Measurements from ENCODE around the gene TSPAN5.
A peak's percentile ranks its signal among the peaks of the same experiment; 100 is the strongest.

Gene TSPAN5

DNA sequence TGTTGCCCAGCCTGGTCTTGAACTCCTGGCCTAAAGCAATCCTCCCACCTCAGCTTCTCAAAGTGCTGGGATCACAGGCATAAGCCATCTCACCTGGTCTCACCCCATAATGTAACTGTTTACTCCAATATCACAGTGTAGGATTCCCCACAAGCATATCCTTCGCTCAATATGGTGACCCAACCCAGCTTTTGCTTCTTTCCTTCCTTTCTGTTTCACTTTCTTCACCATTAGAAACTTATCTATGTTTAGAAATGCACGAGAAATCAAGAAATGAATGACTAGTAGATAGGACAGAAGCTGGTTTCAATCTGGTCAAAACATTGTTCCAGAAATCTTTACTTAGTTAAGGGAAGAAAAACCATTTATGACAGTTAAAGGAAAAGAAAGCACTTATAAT lies 18.9 kb downstream of the TSPAN5 start:
- Histone ChIP-seq H3K9me2 (replicated peaks; ENCODE audit: low read depth, low read length) (no peaks in the 10 kb centered on the region), H3K4me2 (ENCODE audit: low read depth, low read length, poor library complexity, severe bottlenecking) (peak overlapping the region; percentile 5)

DNA sequence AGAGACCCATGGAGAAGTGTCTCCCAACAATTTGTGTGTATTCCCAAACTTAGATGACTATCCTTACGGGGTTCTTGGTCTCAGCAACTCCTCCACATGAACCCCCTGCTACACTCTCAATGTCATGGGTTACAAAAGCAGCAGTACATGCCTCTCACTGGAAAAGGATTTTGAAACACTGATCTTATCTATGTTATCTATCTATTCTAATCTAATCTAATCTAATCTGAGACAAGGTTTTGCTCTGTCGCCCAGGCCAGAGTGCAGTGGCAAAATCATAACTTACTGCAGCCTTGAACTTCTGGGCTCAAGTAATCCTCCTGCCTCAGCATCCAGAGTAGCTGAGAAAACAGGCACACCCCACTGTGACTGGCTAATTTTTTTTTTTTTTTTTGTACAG lies 19.3 kb downstream of the TSPAN5 start:
- Histone ChIP-seq H3K4me2 (ENCODE audit: low read depth, low read length, poor library complexity, severe bottlenecking) (peak overlapping the region; percentile 5), H3K4me1 (ENCODE audit: insufficient read depth, low read length, poor library complexity, severe bottlenecking) (peaks cover 27% of the 10 kb centered on the region), H3F3A (ENCODE audit: low read depth) (no peaks in the 10 kb centered on the region), H3K4me3 (ENCODE audit: low read length, poor library complexity, severe bottlenecking) (no peak overlapping the region), H3K79me2 (ENCODE audit: insufficient read depth, low read length) (peaks cover 45% of the 10 kb centered on the region), H3K36me3 (ENCODE audit: insufficient read depth, low read length) (no peaks in the 10 kb centered on the region), H3K9ac (ENCODE audit: low read depth, low read length, poor library complexity, severe bottlenecking) (no peak overlapping the region), H3K27me3 (ENCODE audit: insufficient read depth, low read length, poor library complexity, severe bottlenecking) (no peaks in the 10 kb centered on the region), H3K9me3 (ENCODE audit: insufficient read depth, low read depth, low read length) (no peaks in the 10 kb centered on the region), H3K9me2 (replicated peaks; ENCODE audit: low read depth, low read length) (no peaks in the 10 kb centered on the region), H2AFZ (ENCODE audit: low read length) (no peak overlapping the region), H4K20me1 (ENCODE audit: insufficient read depth, low read length, poor library complexity, severe bottlenecking) (no peaks in the 10 kb centered on the region)
- TF ChIP-seq EZH2phosphoT487 (IDR thresholded peaks at IDR 0.05; ENCODE audit: borderline replicate concordance) = no peak
- TF ChIP-seq, protein P1, sequence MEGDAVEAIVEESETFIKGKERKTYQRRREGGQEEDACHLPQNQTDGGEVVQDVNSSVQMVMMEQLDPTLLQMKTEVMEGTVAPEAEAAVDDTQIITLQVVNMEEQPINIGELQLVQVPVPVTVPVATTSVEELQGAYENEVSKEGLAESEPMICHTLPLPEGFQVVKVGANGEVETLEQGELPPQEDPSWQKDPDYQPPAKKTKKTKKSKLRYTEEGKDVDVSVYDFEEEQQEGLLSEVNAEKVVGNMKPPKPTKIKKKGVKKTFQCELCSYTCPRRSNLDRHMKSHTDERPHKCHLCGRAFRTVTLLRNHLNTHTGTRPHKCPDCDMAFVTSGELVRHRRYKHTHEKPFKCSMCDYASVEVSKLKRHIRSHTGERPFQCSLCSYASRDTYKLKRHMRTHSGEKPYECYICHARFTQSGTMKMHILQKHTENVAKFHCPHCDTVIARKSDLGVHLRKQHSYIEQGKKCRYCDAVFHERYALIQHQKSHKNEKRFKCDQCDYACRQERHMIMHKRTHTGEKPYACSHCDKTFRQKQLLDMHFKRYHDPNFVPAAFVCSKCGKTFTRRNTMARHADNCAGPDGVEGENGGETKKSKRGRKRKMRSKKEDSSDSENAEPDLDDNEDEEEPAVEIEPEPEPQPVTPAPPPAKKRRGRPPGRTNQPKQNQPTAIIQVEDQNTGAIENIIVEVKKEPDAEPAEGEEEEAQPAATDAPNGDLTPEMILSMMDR (conservative IDR thresholded peaks at IDR 0.05; ENCODE audit: low read length) = no peak

More for the DNA sequence above, 18.9 kb downstream of the TSPAN5 start:
- no peaks in the 10 kb centered on the region for H4K20me1 ChIP-seq (ENCODE audit: insufficient read depth, low read length, poor library complexity, severe bottlenecking)
- H3K9ac ChIP-seq (ENCODE audit: low read depth, low read length, poor library complexity, severe bottlenecking) = no peak overlapping the region
- H3K9me3 ChIP-seq (ENCODE audit: insufficient read depth, low read depth, low read length) = no peaks in the 10 kb centered on the region
- H3K79me2 ChIP-seq (ENCODE audit: insufficient read depth, low read length) = peaks cover 45% of the 10 kb centered on the region
- no peak overlapping the region for H2AFZ ChIP-seq (ENCODE audit: low read length)
- peak overlapping the region; percentile 2 for H3K4me3 ChIP-seq (ENCODE audit: low read length, poor library complexity, severe bottlenecking)
- TF ChIP-seq EZH2phosphoT487 (IDR thresholded peaks at IDR 0.05; ENCODE audit: borderline replicate concordance) = no peak
- TF ChIP-seq, protein P1 (conservative IDR thresholded peaks at IDR 0.05; ENCODE audit: low read length) = no peak
- H3K27me3 ChIP-seq (ENCODE audit: insufficient read depth, low read length, poor library complexity, severe bottlenecking) = no peaks in the 10 kb centered on the region
- peaks cover 29% of the 10 kb centered on the region for H3K4me1 ChIP-seq (ENCODE audit: insufficient read depth, low read length, poor library complexity, severe bottlenecking)
- H3K36me3 ChIP-seq (ENCODE audit: insufficient read depth, low read length) = no peaks in the 10 kb centered on the region
- no peaks in the 10 kb centered on the region for H3F3A ChIP-seq (ENCODE audit: low read depth)

DNA sequence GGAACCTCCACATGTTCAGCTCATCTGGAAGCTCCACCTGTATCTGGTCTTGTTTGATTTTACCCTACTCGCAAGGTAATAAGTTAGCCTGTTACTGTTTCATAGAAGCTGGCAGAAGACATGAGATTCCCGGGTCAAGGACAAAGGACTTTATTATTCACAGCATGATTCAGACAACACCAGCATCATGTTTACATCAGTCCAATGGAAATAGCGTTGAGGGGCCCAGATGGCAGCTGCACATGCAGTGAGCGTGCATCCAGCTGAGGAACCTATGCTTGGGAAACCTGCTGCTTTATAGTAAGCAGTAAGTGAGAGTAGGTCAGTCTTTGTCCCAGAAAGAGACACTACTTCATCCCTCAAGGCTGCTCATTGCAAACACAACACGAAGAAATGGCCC lies 19.8 kb downstream of the TSPAN5 start:
- Histone ChIP-seq H3K9me2 (replicated peaks; ENCODE audit: low read depth, low read length) (no peaks in the 10 kb centered on the region), H2AFZ (ENCODE audit: low read length) (no peak overlapping the region), H4K20me1 (ENCODE audit: insufficient read depth, low read length, poor library complexity, severe bottlenecking) (no peaks in the 10 kb centered on the region), H3K4me1 (ENCODE audit: insufficient read depth, low read length, poor library complexity, severe bottlenecking) (peaks cover 23% of the 10 kb centered on the region), H3K27me3 (ENCODE audit: insufficient read depth, low read length, poor library complexity, severe bottlenecking) (no peaks in the 10 kb centered on the region), H3K9me3 (ENCODE audit: insufficient read depth, low read depth, low read length) (no peaks in the 10 kb centered on the region), H3K79me2 (ENCODE audit: insufficient read depth, low read length) (peaks cover 44% of the 10 kb centered on the region), H3K9ac (ENCODE audit: low read depth, low read length, poor library complexity, severe bottlenecking) (no peak overlapping the region), H3K4me2 (ENCODE audit: low read depth, low read length, poor library complexity, severe bottlenecking) (no peak overlapping the region), H3K36me3 (ENCODE audit: insufficient read depth, low read length) (no peaks in the 10 kb centered on the region), H3F3A (ENCODE audit: low read depth) (no peaks in the 10 kb centered on the region), H3K4me3 (ENCODE audit: low read length, poor library complexity, severe bottlenecking) (no peak overlapping the region)
- TF ChIP-seq EZH2phosphoT487 (IDR thresholded peaks at IDR 0.05; ENCODE audit: borderline replicate concordance) = no peak
- TF ChIP-seq, protein P1 (conservative IDR thresholded peaks at IDR 0.05; ENCODE audit: low read length) = no peak
